Uterus (tissue), 4 donors: ENCODE measurements around the gene FAM209B. TPM values are rescaled to one million over a fixed set of nuclear protein-coding genes. Genes with fewer than 3 reads are reported as not detected.

Experiments
- DNase-seq, 2 donors: peaks; one replicate each; pipeline ENCODE4 v3.0.0-alpha.2; 2019 to 2020
- H3K27ac ChIP-seq, 2 donors: fragments of 200-600 bp; sonication (generic); 1 replicate in 1 of 2; 2 replicates in 1 of 2; pipeline ENCODE4 v1.5.1; 2016 to 2018
- H3K27me3 ChIP-seq, 2 donors: fragments of 200-600 bp; sonication (generic); one replicate each; pipeline ENCODE4 v1.5.1; 2018 to 2019; ENCODE audit warnings: control low read depth in 1 of 2
- H3K36me3 ChIP-seq, 2 donors: fragments of 200-600 bp; sonication (generic); one replicate each; pipeline ENCODE4 v1.5.1; 2019; ENCODE audit warnings: control low read depth in 1 of 2
- H3K4me1 ChIP-seq, 2 donors: fragments of 200-600 bp; sonication (generic); one replicate each; pipeline ENCODE4 v1.5.1; 2018 to 2019; ENCODE audit warnings: control low read depth in 1 of 2
- H3K4me3 ChIP-seq, 2 donors: fragments of 200-600 bp; sonication (generic); 1 replicate in 1 of 2; 2 replicates in 1 of 2; pipeline ENCODE4 v1.5.1; 2018 to 2019; ENCODE audit warnings: mild to moderate bottlenecking in 1 of 2
- H3K9me3 ChIP-seq, 2 donors: fragments of 200-600 bp; sonication (generic); one replicate each; pipeline ENCODE4 v1.5.1; 2019; ENCODE audit warnings: control low read depth in 1 of 2
- CTCF ChIP-seq, 4 experiments: fragments of 200-600 bp in 2 of 4; fragments of 450-650 bp in 2 of 4; sonication (generic) in 2 of 4; IDR thresholded peaks; one replicate each; pipeline ENCODE4 v1.5.1; 2016 to 2019; ENCODE audit warnings: antibody characterized with exemption in 4 of 4, mild to moderate bottlenecking in 2 of 4, moderate library complexity in 1 of 4
- POLR2A ChIP-seq, 2 donors: fragments of 450-650 bp; IDR thresholded peaks; one replicate each; pipeline ENCODE4 v1.6.1; 2016; ENCODE audit warnings: antibody characterized with exemption in 2 of 2, mild to moderate bottlenecking in 1 of 2, moderate library complexity in 1 of 2
- intact Hi-C: fragments of 100-400 bp; cut with DNase I; formaldehyde crosslinking; loops from one replicate; pipeline ENCODE4 v1.15.1; 2023; ENCODE audit warnings: low total_unique reads
- total RNA-seq, 4 donors: library from RNA; depleted of rRNA in 3 of 4; stranded (reverse); fragments of >200 nt in 3 of 4; gene quantifications; one replicate each; pipeline versions ENCODE4 v1.1.0 to v1.2.4, GENCODE V29; 2014 to 2023
- donor health status: DM: yes; HTN: yes; CAD: no.

Gene FAM209B
- total RNA-seq, 4 donors from 2014 or later = 0.79 TPM; not detected in 3

DNA sequence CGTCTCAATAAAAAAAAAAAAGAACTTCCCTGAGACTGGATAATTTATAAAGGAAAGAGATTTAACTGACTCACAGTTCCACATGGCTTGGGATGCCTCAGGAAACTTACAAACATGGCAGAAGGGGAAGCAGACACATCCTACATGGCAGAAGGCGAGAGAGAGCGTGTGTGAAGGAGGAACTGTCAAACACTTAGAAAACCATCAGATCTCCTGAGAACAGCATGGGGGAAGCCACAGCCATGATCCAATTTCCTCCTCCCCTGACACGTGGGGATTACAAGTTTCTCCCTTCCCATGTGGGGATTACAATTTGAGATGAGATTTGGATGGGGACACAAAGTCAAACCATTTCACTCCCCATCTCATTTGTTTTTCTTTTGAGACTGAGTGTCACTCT is 49.5 kb downstream of the FAM209B start:
- intact Hi-C loops = no loop called here
- no peak for DNase-seq
- Histone ChIP-seq H3K27ac (no peak overlapping the region), H3K36me3 (no peaks in the 10 kb centered on the region), H3K27me3 (no peaks in the 10 kb centered on the region), H3K4me3 (no peak overlapping the region), H3K9me3 (no peaks in the 10 kb centered on the region), H3K4me1 (no peaks in the 10 kb centered on the region)
- TF ChIP-seq CTCF (IDR thresholded peaks at IDR 0.05) (no peak), POLR2A (IDR thresholded peaks at IDR 0.05) (no peak)

DNA sequence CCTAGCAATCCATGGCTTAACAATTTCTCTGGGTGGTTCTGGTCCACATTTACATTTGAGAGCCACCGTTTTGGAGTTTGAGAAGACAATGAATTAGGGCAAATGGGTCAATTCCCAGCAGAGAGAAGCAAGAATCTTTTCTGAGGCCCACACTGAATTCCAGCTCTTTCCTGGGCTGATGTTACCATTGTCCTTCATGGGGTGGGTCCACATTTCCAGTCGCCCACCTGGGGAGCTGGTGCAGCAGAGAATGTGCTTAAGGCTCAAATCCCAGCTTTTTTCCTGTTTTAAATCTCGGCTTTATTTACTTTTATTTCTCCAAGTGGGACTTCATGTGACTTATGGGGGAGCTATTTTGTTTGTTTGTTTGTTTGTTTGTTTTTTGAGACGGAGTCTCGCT is 51.9 kb downstream of the FAM209B start:
- Histone ChIP-seq H3K4me1 (no peaks in the 10 kb centered on the region), H3K36me3 (no peaks in the 10 kb centered on the region), H3K9me3 (no peaks in the 10 kb centered on the region), H3K27ac (no peak overlapping the region), H3K4me3 (no peak overlapping the region), H3K27me3 (no peaks in the 10 kb centered on the region)
- TF ChIP-seq CTCF (IDR thresholded peaks at IDR 0.05) (no peak), POLR2A (IDR thresholded peaks at IDR 0.05) (no peak)
- no peak for DNase-seq
- intact Hi-C loops = no loop called here

Other genes with a start within 250 kb of the FAM209B start
- 10 to 100 TPM; 28.2 to 46.5 (median 37.4) TPM for gene FAM210B, start 174.3 kb upstream of the FAM209B start, total RNA-seq
- 10 to 100 TPM in 1 of 4 donors, 1 to 10 TPM in 2, not detected in 1; 1.9 to 17.4 (median 9.7) TPM for gene AURKA, start 141.0 kb upstream of the FAM209B start, total RNA-seq
- gene CSTF1, start 140.6 kb upstream of the FAM209B start, total RNA-seq = 10 to 100 TPM; 20.9 to 44.0 (median 29.9) TPM
- 1 to 10 TPM in 2 of 4 donors, under 1 TPM in 2; 0.62 to 9.1 (median 3.7) TPM for gene CASS4, start 121.0 kb upstream of the FAM209B start, total RNA-seq
- gene RTF2, start 64.6 kb upstream of the FAM209B start, total RNA-seq = 10 to 100 TPM; 27.4 to 86.6 (median 69.6) TPM
- under 1 TPM in 1 of 4 donors, not detected in 3; 0.76 TPM for gene FAM209A, start 8.5 kb upstream of the FAM209B start, total RNA-seq
- 1 to 10 TPM in 2 of 4 donors, not detected in 2; 1.1 to 6.0 TPM for gene TFAP2C, start 96.1 kb downstream of the FAM209B start, total RNA-seq